H9 (cell line): ENCODE results near the gene HDAC7. TPM values are rescaled to one million over a fixed set of nuclear protein-coding genes. Genes with fewer than 3 reads are reported as not detected.

Experiments
- DNase-seq: peaks from one replicate; pipeline ENCODE4 v3.0.0-alpha.2; 2017
- H2AFZ ChIP-seq: one replicate; pipeline ENCODE4 v1.6.1; 2013; ENCODE audit warnings: mild to moderate bottlenecking, low read length, control low read depth, moderate library complexity
- H2AK5ac ChIP-seq: 2 replicates; pipeline ENCODE4 v1.6.1; 2013; ENCODE audit warnings: low read length, control low read depth, mixed read lengths; ENCODE audit not compliant: insufficient read length
- H2BK120ac ChIP-seq: one replicate; pipeline ENCODE4 v1.6.1; 2013; ENCODE audit warnings: low read depth, mild to moderate bottlenecking, low read length, control low read depth, inconsistent platforms; ENCODE audit not compliant: poor library complexity, severe bottlenecking
- H2BK12ac ChIP-seq: 2 replicates; pipeline ENCODE4 v1.6.1; 2013; ENCODE audit warnings: low read length, control low read depth, mixed read lengths, low read depth; ENCODE audit not compliant: insufficient read length
- H2BK15ac ChIP-seq: 2 replicates; pipeline ENCODE4 v1.6.1; 2013; ENCODE audit warnings: low read depth, low read length, control low read depth
- H2BK20ac ChIP-seq: one replicate; pipeline ENCODE4 v1.6.1; 2013; ENCODE audit warnings: low read depth, mild to moderate bottlenecking, low read length, control low read depth, inconsistent platforms; ENCODE audit not compliant: poor library complexity, severe bottlenecking
- H2BK5ac ChIP-seq: 2 replicates; pipeline ENCODE4 v1.6.1; 2013; ENCODE audit warnings: low read length, control low read depth, mixed read lengths; ENCODE audit not compliant: insufficient read length
- H3K14ac ChIP-seq: 2 replicates; pipeline ENCODE4 v1.6.1; 2013; ENCODE audit warnings: low read length, control low read depth; ENCODE audit not compliant: insufficient read depth
- H3K18ac ChIP-seq: 2 replicates; pipeline ENCODE4 v1.6.1; 2013; ENCODE audit warnings: low read depth, mild to moderate bottlenecking, mixed read lengths, low read length, control low read depth; ENCODE audit not compliant: insufficient read length
- H3K23ac ChIP-seq: 2 replicates; pipeline ENCODE4 v1.6.1; 2013; ENCODE audit warnings: low read length, control low read depth, mixed read lengths, low read depth; ENCODE audit not compliant: insufficient read length
- H3K23me2 ChIP-seq: 2 replicates; pipeline ENCODE4 v1.6.1; 2013; ENCODE audit warnings: low read depth, mild to moderate bottlenecking, mixed read lengths, low read length, control low read depth; ENCODE audit not compliant: insufficient read length, poor library complexity, severe bottlenecking
- H3K27ac ChIP-seq: 2 replicates; pipeline ENCODE4 v1.5.1; 2013; ENCODE audit warnings: low read length, control low read depth, mixed read lengths, low read depth; ENCODE audit not compliant: insufficient read length
- H3K27me3 ChIP-seq: 2 replicates; pipeline ENCODE4 v1.6.1; 2013; ENCODE audit warnings: low read length, control low read depth, inconsistent platforms; ENCODE audit not compliant: insufficient read depth
- H3K4ac ChIP-seq: 2 replicates; pipeline ENCODE4 v1.6.1; 2013; ENCODE audit warnings: low read depth, mild to moderate bottlenecking, control low read depth, inconsistent platforms, low read length, moderate library complexity
- H3K4me1 ChIP-seq: 2 replicates; pipeline ENCODE4 v1.6.1; 2013; ENCODE audit warnings: low read length, control low read depth, inconsistent platforms; ENCODE audit not compliant: insufficient read depth
- H3K4me2 ChIP-seq: 2 replicates; pipeline ENCODE4 v1.6.1; 2013; ENCODE audit warnings: low read length, control low read depth, mixed read lengths; ENCODE audit not compliant: insufficient read length, insufficient read depth
- H3K56ac ChIP-seq: 2 replicates; pipeline ENCODE4 v1.6.1; 2013; ENCODE audit warnings: low read depth, mild to moderate bottlenecking, mixed read lengths, low read length, control low read depth; ENCODE audit not compliant: insufficient read length
- H3K79me1 ChIP-seq: 2 replicates; pipeline ENCODE4 v1.6.1; 2013; ENCODE audit warnings: low read depth, mild to moderate bottlenecking, moderate library complexity, low read length, control low read depth, inconsistent platforms; ENCODE audit not compliant: insufficient read depth, poor library complexity, severe bottlenecking
- H3K79me2 ChIP-seq: 2 replicates; pipeline ENCODE4 v1.6.1; 2013; ENCODE audit warnings: low read length, control low read depth, inconsistent platforms; ENCODE audit not compliant: insufficient read depth
- H3K9ac ChIP-seq: 2 replicates; pipeline ENCODE4 v1.6.1; 2013; ENCODE audit warnings: low read length, control low read depth, mixed read lengths; ENCODE audit not compliant: insufficient read length; ENCODE audit errors: extremely low read depth
- H3K9me3 ChIP-seq: one replicate; pipeline ENCODE4 v1.6.1; 2013; ENCODE audit warnings: low read depth, low read length, inconsistent platforms; ENCODE audit not compliant: control insufficient read depth
- H3T11ph ChIP-seq: one replicate; pipeline ENCODE4 v1.6.1; 2013; ENCODE audit warnings: mild to moderate bottlenecking, low read length, control low read depth, inconsistent platforms
- H4K20me1 ChIP-seq: one replicate; pipeline ENCODE4 v1.6.1; 2013; ENCODE audit not compliant: control insufficient read depth, insufficient read length, insufficient read depth
- H4K5ac ChIP-seq: 2 replicates; pipeline ENCODE4 v1.6.1; 2013; ENCODE audit warnings: low read depth, mild to moderate bottlenecking, mixed read lengths, low read length, control low read depth; ENCODE audit not compliant: insufficient read length
- H4K8ac ChIP-seq: replicated peaks from 2 replicates; pipeline ENCODE4 v1.6.1; 2013; ENCODE audit warnings: low read length, control low read depth, mixed read lengths, low read depth; ENCODE audit not compliant: insufficient read length
- H4K91ac ChIP-seq: 2 replicates; pipeline ENCODE4 v1.6.1; 2013; ENCODE audit warnings: low read depth, mild to moderate bottlenecking, moderate library complexity, mixed read lengths, low read length, control low read depth; ENCODE audit not compliant: insufficient read length
- H3K27ac Mint-ChIP-seq, 3 experiments: 2 replicates in 2 of 3; 3 replicates in 1 of 3; pipeline ENCODE4 v1.8.0; 2020 to 2021; ENCODE audit warnings: mixed read lengths in 3 of 3, mild to moderate bottlenecking in 1 of 3, moderate library complexity in 1 of 3
- H3K27me3 Mint-ChIP-seq: 2 replicates; pipeline ENCODE4 v1.8.0; 2021; ENCODE audit warnings: low read depth, mild to moderate bottlenecking, moderate library complexity, mixed read lengths
- H3K36me3 Mint-ChIP-seq, 3 experiments: 2 replicates in 2 of 3; 3 replicates in 1 of 3; pipeline ENCODE4 v1.8.0; 2020 to 2021; ENCODE audit warnings: low read depth in 3 of 3, mixed read lengths in 3 of 3; ENCODE audit not compliant: insufficient read depth in 1 of 3
- H3K4me1 Mint-ChIP-seq, 2 experiments: 2 replicates each; pipeline ENCODE4 v1.8.0; 2020; ENCODE audit warnings: mixed read lengths in 2 of 2
- H3K4me3 Mint-ChIP-seq, 2 experiments: 2 replicates in 1 of 2; 3 replicates in 1 of 2; pipeline ENCODE4 v1.8.0; 2020 to 2021; ENCODE audit warnings: mild to moderate bottlenecking in 2 of 2, mixed read lengths in 2 of 2, moderate library complexity in 1 of 2
- H3K9me3 Mint-ChIP-seq, 2 experiments: 2 replicates in 1 of 2; 3 replicates in 1 of 2; pipeline ENCODE4 v1.8.0; 2020; ENCODE audit warnings: mild to moderate bottlenecking in 2 of 2, mixed read lengths in 2 of 2, moderate library complexity in 1 of 2
- CTCF ChIP-seq: fragments of 200-600 bp; sonication (generic); conservative IDR thresholded peaks from 3 replicates; pipeline ENCODE4 v1.8.0; 2021; ENCODE audit warnings: antibody characterized with exemption, mild to moderate bottlenecking
- WGBS: extraction: QIAGEN DNeasy Blood & Tissue Kit; methylation state at CpG from one replicate; pipeline ENCODE4 v1.1.7; 2013; ENCODE audit warnings: missing lambda C conversion rate, low lambda C conversion rate, mixed read lengths; ENCODE audit not compliant: insufficient read length; ENCODE audit errors: extremely low coverage; 5-methylcytosine and 5-hydroxymethylcytosine counted together
- total RNA-seq: library from RNA; stranded (reverse); gene quantifications from 2 replicates; pipeline ENCODE4 v1.2.1, GENCODE V29; 2021

Gene HDAC7
- total RNA-seq, 1 experiment from 2014 or later = 72.1 TPM

- H4K8ac ChIP-seq = no peak overlapping the region
- no peak overlapping the region for H2BK20ac ChIP-seq
- no peak overlapping the region for H4K5ac ChIP-seq
- H3K9ac ChIP-seq = no peak overlapping the region
- H3K79me1 ChIP-seq = no peaks in the 10 kb centered on the region
- no peaks in the 10 kb centered on the region for H3K9me3 ChIP-seq
- Mint-ChIP-seq H3K9me3 (no peaks in the 10 kb centered on the region; a peak in 1 of 5 replicates), H3K36me3 (no peaks in the 10 kb centered on the region; a peak in 1 of 7 replicates), H3K27ac (no peak overlapping the region), H3K27me3 (peaks cover 20% of the 10 kb centered on the region), H3K4me1 (peaks cover 26 to 28% of the 10 kb centered on the region in 2 experiments), H3K4me3 (peak overlapping the region in 1 of 2 experiments; percentile 38; a peak in 1 of 5 replicates)
- H3K79me2 ChIP-seq = no peaks in the 10 kb centered on the region
- H3K56ac ChIP-seq = no peak overlapping the region
- no peak overlapping the region for H2BK5ac ChIP-seq
- H3K23ac ChIP-seq = no peak overlapping the region
- H2AFZ ChIP-seq = no peak overlapping the region
- no CpG with 5 or more reads among the region's 12 CpGs for WGBS
- H2BK12ac ChIP-seq = no peak overlapping the region
- no peak overlapping the region for H2AK5ac ChIP-seq
- no peak overlapping the region for H2BK120ac ChIP-seq
- DNase-seq = peak; percentile 43
- H3K27me3 ChIP-seq = no peaks in the 10 kb centered on the region; the same call in 1 of the 2 replicates
- H3K4ac ChIP-seq = no peak overlapping the region
- TF ChIP-seq CTCF = no peak
- H3K27ac ChIP-seq = no peak overlapping the region
- no peak overlapping the region for H2BK15ac ChIP-seq
- no peak overlapping the region for H3K18ac ChIP-seq
- H3K4me1 ChIP-seq = peaks cover 4% of the 10 kb centered on the region; the same call in 1 of the 2 replicates
- no peaks in the 10 kb centered on the region for H3K23me2 ChIP-seq
- no peaks in the 10 kb centered on the region for H4K20me1 ChIP-seq
- H3K14ac ChIP-seq = no peak overlapping the region
- no peak overlapping the region for H3K4me2 ChIP-seq
- no peak overlapping the region for H3T11ph ChIP-seq
- H4K91ac ChIP-seq = no peak overlapping the region
These were observed 30.7 kb upstream of the HDAC7 start for GRCh38 chr12:47850153-47851084.
